ENCODE data around the gene CREM. TPM values are rescaled to one million over a fixed set of nuclear protein-coding genes. Genes with fewer than 3 reads are reported as not detected.

CREM gene
- total and polyA plus RNA-seq, 2 of the 8 experiments (the other 6 are each of a cell fraction or from before 2014, with no cell fraction given), result 18.7 to 21.9 TPM

- whole genome bisulfite sequencing, 2 experiments (ENCODE audit: extremely low coverage in 1 of 2, insufficient coverage in 1 of 2, insufficient read length in 1 of 2, insufficient replicate concordance in 2 of 2, low coverage in 1 of 2, low lambda C conversion rate in 2 of 2, missing lambda C conversion rate in 1 of 2), result 95% methylated on average over 1 of the region's 1 CpG; no CpG with 5 or more reads in 1 of the 2 experiments
- H2BK15ac ChIP-seq (ENCODE audit: low read length), result no peak overlapping the region
- H3K79me2 ChIP-seq (ENCODE audit: control insufficient read depth in 1 of 2, insufficient read depth in 2 of 2, low read length in 2 of 2), result peaks cover 0 to 25% of the 10 kb centered on the region in 2 experiments; a peak in 2 of 4 replicates
- H3K18ac ChIP-seq (ENCODE audit: extremely low read depth, low read length), result no peak overlapping the region
- H3K27me3 ChIP-seq (replicated peaks in 1 of 4; ENCODE audit: control insufficient read depth in 3 of 4, extremely low read depth in 1 of 4, insufficient read depth in 3 of 4, low read length in 3 of 4), result no peaks in the 10 kb centered on the region
- no peak overlapping the region for H3K4me2 ChIP-seq (ENCODE audit: insufficient read depth in 1 of 2, low read depth in 2 of 2, low read length in 2 of 2)
- H3K14ac ChIP-seq (ENCODE audit: insufficient read length), result no peak overlapping the region
- H4K5ac ChIP-seq (ENCODE audit: insufficient read length, low read depth, low read length), result no peak overlapping the region
- peaks cover 2% of the 10 kb centered on the region; the same call in 1 of the 2 replicates for H3K23me2 ChIP-seq (ENCODE audit: low read depth, low read length)
- peaks cover 0 to 2% (median 0%) of the 10 kb centered on the region in 4 experiments; a peak in 1 of 7 replicates for H3K4me1 ChIP-seq (replicated peaks in 1 of 4; ENCODE audit: control insufficient read depth in 3 of 4, insufficient read depth in 4 of 4, low read length in 3 of 4)
- CTCF ChIA-PET (ENCODE audit: partially characterized antibody), result interaction anchor here (0.6 to 1.2 kb wide), 2 partner anchors 62 to 453 kb away, joined by 3 to 6 read pairs; no protein-coding TSS in a partner anchor
- no peak overlapping the region for H3K27ac ChIP-seq (ENCODE audit: low read depth, low read length)
- no peak overlapping the region for H3K4me3 ChIP-seq (ENCODE audit: extremely low read depth in 1 of 4, insufficient read depth in 2 of 4, low read depth in 3 of 4, low read length in 4 of 4)
- H2BK12ac ChIP-seq (ENCODE audit: low read depth, low read length), result no peak overlapping the region
- H3K79me1 ChIP-seq (ENCODE audit: low read depth, low read length), result peaks cover 2% of the 10 kb centered on the region; the same call in 1 of the 2 replicates
- no peak overlapping the region for H3K23ac ChIP-seq (ENCODE audit: insufficient read length)
- no peak overlapping the region for H3K56ac ChIP-seq (replicated peaks; ENCODE audit: insufficient read length, low read depth, low read length)
- TF ChIP-seq SUZ12 (IDR thresholded peaks at IDR 0.05; ENCODE audit: low read length) (no peak), CHD1 (IDR thresholded peaks at IDR 0.05; ENCODE audit: low read depth, low read length) (no peak), BCL11A (IDR thresholded peaks at IDR 0.05; ENCODE audit: low read depth in 2 of 2, low read length in 2 of 2) (no peak), RAD21 (IDR thresholded peaks at IDR 0.05 in 1 of 2, conservative IDR thresholded peaks at IDR 0.05 in 1 of 2; ENCODE audit: low read depth in 2 of 2, low read length in 2 of 2) (no peak)
- no peak overlapping the region for H2BK120ac ChIP-seq (replicated peaks; ENCODE audit: low read depth, low read length)
- H2AK5ac ChIP-seq (ENCODE audit: low read depth, low read length), result no peak overlapping the region
- H2BK20ac ChIP-seq (ENCODE audit: low read length), result no peak overlapping the region
- H4K91ac ChIP-seq (replicated peaks; ENCODE audit: insufficient read length, low read length), result no peak overlapping the region
- no peak overlapping the region for H2BK5ac ChIP-seq (ENCODE audit: low read depth, low read length)
- H3K9me3 ChIP-seq (ENCODE audit: insufficient read depth in 2 of 2, low read depth in 1 of 2, low read length in 1 of 2), result no peaks in the 10 kb centered on the region; a peak in 1 of 4 replicates
- H4K20me1 ChIP-seq (replicated peaks in 1 of 2; ENCODE audit: control insufficient read depth in 1 of 2, insufficient read depth in 2 of 2, low read length in 2 of 2), result no peaks in the 10 kb centered on the region
- no peak overlapping the region for H4K8ac ChIP-seq (ENCODE audit: extremely low read depth, insufficient read depth, low read length)
- DNase-seq (ENCODE audit: low read depth in 1 of 2, low spot score in 2 of 2), result no peak
- POLR2A ChIA-PET (ENCODE audit: partially characterized antibody), result interaction anchor here (1.0 kb wide), 1 partner anchor 9 kb away, joined by 4 read pairs; no protein-coding TSS in a partner anchor
- H2AFZ ChIP-seq (ENCODE audit: low read length), result no peak overlapping the region
- no peak overlapping the region for H3K4ac ChIP-seq (replicated peaks; ENCODE audit: insufficient read length, low read depth, low read length)
- no peak overlapping the region for H3K9ac ChIP-seq (replicated peaks in 1 of 4; ENCODE audit: extremely low read depth in 1 of 4, low read depth in 3 of 4, low read length in 3 of 4)
- FAIRE-seq, result no peak
- no peaks in the 10 kb centered on the region for H3K36me3 ChIP-seq (ENCODE audit: control insufficient read depth in 2 of 4, insufficient read depth in 4 of 4, low read length in 3 of 4)
Measured at GRCh38 chr10:35133586-35133985, 6.9 kb downstream of the CREM start.
